Measurements from ENCODE around the gene ZNF593.
A peak's percentile ranks its signal among the peaks of the same experiment; 100 is the strongest.

ZNF593 gene

GRCh38 chr1:26145960-26146294 is 23.8 kb upstream of the ZNF593 start:
- DNase-seq (ENCODE audit: low read depth in 1 of 2, low spot score in 1 of 2): no peak

GRCh38 chr1:26148887-26149286 is 20.8 kb upstream of the ZNF593 start:
- DNase-seq (ENCODE audit: low read depth in 1 of 2, low spot score in 1 of 2): no peak

- DNase-seq (ENCODE audit: low read depth in 1 of 2, low spot score in 1 of 2): no peak
These were observed 15.7 kb upstream of the ZNF593 start for GRCh38 chr1:26153966-26154532.

DNA sequence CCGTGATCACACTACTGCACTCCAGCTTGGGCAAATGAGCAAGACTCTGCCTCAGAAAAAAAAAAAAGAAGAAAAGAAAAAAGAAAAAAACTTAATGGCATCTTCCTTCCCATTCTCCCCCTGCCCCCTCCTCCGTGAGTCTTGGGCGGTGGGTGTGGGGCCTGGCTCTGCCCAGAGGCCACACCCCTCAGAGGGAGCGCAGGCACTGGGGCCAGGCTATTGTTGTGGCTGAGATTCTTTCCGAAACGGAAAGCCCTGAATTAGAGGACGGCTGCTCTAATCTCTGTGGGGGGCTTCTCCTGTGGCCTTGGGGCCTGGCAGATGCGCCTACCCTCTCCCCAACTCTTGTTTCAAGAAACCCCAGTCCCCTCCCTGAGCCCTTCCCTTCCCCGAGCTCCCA is 15.0 kb upstream of the ZNF593 start:
- DNase-seq (ENCODE audit: low read depth in 1 of 2, low spot score in 1 of 2): no peak

GRCh38 chr1:26155370-26156284 is 14.1 kb upstream of the ZNF593 start:
- no peak for DNase-seq (ENCODE audit: low read depth in 1 of 2, low spot score in 1 of 2)

DNA sequence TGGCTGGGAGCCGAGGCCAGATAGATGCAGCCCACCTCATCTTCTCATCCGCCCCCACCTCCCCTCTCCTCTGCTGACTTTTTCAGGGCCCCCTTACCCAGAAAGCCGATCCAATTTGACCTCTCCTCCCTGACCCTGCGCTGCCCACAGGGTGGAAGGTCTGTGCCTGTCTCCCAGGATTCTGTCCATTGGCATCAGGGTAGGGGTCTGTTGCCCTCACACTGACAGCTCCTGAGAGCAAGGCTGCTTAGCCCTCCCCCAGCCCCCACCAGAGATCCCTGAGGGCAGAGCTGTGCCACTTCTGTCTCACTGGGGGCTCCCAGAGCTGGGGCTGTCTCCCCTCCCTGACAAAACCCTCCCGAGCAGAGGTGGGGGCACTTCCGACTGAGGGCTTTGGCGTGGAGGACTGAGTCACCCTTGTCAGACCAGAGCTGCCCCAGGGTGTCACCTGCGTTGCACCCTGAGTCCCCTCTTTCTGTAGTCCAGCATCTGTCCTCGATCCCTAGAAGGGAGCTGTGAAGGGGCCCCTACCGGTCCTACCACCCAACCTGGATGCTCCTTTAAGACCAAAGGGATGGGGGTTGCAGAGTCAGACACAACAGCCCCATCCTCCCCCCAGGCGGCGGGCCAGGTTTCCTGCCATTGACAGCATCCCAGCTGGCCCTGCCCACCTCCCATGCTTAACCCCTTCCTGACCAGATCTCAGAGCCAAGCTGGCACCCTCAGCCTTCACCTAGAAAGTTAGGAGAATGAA is 13.2 kb upstream of the ZNF593 start:
- no peak for DNase-seq (ENCODE audit: low read depth in 1 of 2, low spot score in 1 of 2)

DNA sequence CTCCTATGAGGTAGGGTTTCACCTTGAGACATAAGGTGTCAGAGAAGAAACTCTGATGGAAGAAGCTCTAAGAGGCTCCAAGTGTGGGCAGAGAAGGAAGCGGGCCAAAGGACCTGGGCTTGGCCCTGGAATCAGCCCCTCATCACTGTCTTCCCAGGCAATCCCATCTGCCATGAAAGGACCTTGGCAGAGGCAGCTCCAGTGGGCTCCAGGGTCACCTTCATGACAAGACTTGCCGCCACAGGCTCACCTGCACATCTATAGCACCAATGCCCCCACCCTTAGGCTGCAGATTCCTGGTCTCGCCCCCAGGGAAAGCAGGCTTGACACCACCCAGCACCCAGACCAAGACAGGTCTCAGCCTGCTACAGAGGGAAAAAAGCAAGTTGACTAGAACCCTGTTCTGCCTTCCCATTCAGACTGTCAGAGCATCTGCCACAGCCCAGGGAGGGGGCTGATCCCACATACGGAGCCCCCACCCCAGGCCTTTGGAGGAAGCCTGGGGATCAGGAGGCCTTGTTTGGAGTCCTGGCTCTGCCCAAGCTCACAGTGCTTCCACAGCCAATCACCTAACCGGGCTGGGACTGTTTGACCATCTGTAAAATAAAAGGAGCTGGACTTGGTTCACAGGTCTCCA is 11.3 kb upstream of the ZNF593 start:
- DNase-seq (ENCODE audit: low read depth in 1 of 2, low spot score in 1 of 2): no peak

- DNase-seq (ENCODE audit: low read depth in 1 of 2, low spot score in 1 of 2): no peak
These were observed 10.6 kb upstream of the ZNF593 start, which contains the start of gene FAM110D for GRCh38 chr1:26158908-26159742. FAM110D (plus strand) TSS chr1:26159079; CDS start chr1:26161292, 2,213 bp downstream.

DNA sequence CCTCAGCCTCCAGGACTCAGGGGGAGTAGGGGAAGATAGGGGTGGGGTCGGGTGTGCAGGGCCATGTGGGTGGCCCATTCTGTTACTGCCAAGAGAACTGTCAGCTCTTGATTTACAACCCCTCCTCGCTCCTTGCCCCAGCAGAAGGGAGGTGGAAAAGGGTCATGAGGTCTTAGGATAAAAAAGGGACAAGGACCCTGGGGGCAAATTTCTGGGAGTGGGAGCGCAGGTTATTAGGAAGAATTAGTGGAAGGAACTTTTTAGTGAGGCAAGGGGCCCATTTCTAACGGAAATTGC is 10.0 kb upstream of the ZNF593 start:
- DNase-seq (ENCODE audit: low read depth in 1 of 2, low spot score in 1 of 2): no peak

DNA sequence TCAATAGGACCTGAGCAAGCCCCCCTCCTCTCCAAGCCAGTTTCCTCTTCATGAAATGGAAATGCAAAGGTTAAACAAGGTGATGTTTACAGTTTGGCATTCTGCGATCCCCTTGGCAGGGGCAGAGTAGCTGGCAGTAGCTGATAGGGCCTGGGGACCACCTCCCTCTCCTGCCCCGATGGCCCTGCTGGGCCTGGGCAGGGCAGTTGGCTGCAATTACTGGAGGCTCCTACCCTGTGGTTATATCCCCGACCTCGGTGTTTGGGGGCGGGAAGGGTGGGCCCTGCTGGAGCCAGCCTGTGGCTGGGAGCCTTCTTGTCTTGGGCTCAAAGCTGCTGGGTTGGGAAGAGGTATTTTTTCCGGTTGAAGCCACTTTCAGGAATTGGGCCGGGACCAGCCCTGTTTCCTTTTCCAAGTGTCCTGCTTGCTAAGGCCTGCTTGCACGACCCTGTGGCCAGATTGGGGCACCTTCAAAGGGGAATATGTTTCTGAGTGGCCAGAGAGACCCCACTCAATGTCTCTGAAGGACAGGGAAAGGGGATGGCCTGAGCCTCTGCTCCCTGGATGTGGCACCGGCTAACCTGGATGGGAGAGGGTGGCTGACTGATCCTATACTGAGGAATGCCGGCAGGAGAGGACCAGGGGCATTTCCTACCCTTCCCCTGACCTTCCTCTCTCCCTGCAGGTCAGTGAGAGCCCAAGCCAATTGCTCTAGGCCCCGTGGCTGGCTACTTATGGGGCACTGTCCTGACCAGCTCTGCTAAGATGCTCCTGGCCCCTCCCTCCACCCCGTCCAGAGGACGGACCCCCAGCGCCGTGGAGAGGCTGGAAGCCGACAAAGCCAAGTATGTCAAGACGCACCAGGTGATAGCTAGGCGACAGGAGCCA is 8.9 kb upstream of the ZNF593 start:
- no peak for DNase-seq (ENCODE audit: low read depth in 1 of 2, low spot score in 1 of 2)

GRCh38 chr1:26161415-26162219 is 8.1 kb upstream of the ZNF593 start:
- peak in 1 of 2 donors; percentile 22 for DNase-seq (ENCODE audit: low read depth in 1 of 2, low spot score in 1 of 2)

- no peak for DNase-seq (ENCODE audit: low read depth in 1 of 2, low spot score in 1 of 2)
These were observed 7.4 kb upstream of the ZNF593 start for GRCh38 chr1:26162220-26162709.

GRCh38 chr1:26163684-26164035 is 6.0 kb upstream of the ZNF593 start:
- DNase-seq (ENCODE audit: low read depth in 1 of 2, low spot score in 1 of 2): no peak

DNA sequence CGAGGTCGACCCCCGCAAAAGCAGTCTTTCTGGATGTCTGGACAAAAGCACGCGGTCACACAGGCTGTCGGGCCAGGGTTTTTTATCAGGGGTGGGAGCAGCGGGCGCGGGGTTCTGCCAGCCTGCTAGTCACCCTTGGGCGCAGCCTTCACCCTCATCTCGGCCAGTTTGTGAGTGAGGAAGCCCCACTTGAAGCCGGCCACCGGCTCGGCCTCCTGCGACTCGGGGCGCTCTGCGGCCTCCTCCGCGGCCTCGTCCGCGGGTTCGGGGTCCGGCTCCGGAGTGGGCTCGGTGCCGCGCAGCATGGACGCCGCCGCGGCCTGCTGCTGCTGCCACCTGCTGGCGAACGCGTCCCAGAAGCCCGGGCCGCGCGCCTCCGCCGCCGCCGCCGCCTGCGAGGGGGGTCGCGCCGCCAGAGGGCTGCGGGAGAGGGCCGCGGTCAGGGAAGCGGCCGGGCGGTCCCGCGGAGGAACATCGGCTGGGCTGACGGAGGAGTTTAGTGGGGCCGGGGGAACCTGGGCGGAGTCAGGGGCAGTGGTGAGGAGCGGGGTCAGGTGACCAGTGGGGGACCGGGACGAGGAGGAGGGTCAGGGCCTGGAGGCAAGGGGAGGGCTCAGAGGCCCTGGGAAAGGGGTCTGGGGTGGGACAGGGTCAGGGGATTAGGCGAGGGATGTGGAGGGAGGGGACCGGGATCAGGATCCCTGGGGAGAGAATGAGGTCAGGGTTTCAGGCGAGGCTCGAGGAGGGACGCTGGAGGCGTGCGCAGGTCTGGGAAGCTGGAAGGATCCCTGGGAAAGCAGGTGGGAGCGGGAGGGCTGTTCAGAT is 5.5 kb upstream of the ZNF593 start:
- DNase-seq (ENCODE audit: low read depth in 1 of 2, low spot score in 1 of 2): peak in 1 of 2 donors; percentile 22

GRCh38 chr1:26164861-26165842 is 4.6 kb upstream of the ZNF593 start:
- no peak for DNase-seq (ENCODE audit: low read depth in 1 of 2, low spot score in 1 of 2)

GRCh38 chr1:26166719-26167281 is 2.9 kb upstream of the ZNF593 start:
- DNase-seq (ENCODE audit: low read depth in 1 of 2, low spot score in 1 of 2): no peak
